GM10248 (cell line): ENCODE data around the gene KIF3A.

ENCODE experiments used
- CTCF ChIA-PET: fragments of 300-600 bp; sonication (Branson Sonifier 250); formaldehyde crosslinking; extraction: SDS; loops from one replicate; lab custom pipeline; 2021; ENCODE audit warnings: antibody characterized with exemption; lab: Yijun Ruan, JAX
- POLR2A ChIA-PET: fragments of 350-650 bp; sonication (Branson Sonifier 250); formaldehyde crosslinking; extraction: SDS; loops from one replicate; lab custom pipeline; 2020; ENCODE audit warnings: antibody characterized with exemption; lab: Yijun Ruan, JAX
- DNase-seq: peaks from one replicate; pipeline ENCODE4 v3.0.0; 2012; ENCODE audit errors: extremely low spot score
- CTCF ChIP-seq: IDR thresholded peaks from 2 replicates; pipeline ENCODE4 v1.5.1; 2012; ENCODE audit warnings: mild to moderate bottlenecking, low read depth; ENCODE audit errors: extremely low read depth, missing control alignments, control extremely low read depth

Gene KIF3A

GRCh38 chr5:132758451-132758850 is 21.1 kb upstream of the KIF3A start:
- no peak for DNase-seq
- CTCF ChIA-PET: interaction anchor here (0.8 to 9.2 kb wide), 2 partner anchors 30 to 64 kb away, joined by 3 to 82 read pairs; no protein-coding TSS in a partner anchor
- TF ChIP-seq CTCF: no peak
- POLR2A ChIA-PET: no interaction called here

- no peak for DNase-seq
- ChIA-PET POLR2A (no interaction called here), CTCF (interaction anchor here (1.2 to 9.2 kb wide), 6 partner anchors 9 to 95 kb away, joined by 3 to 82 read pairs (median 5); partner anchors contain the start of genes CCNI2 and KIF3A)
- no peak for TF ChIP-seq CTCF
These were observed 19.2 kb upstream of the KIF3A start for GRCh38 chr5:132756542-132756941.

- CTCF ChIA-PET: interaction anchor here (0.6 to 9.2 kb wide), 14 partner anchors 8 to 113 kb away, joined by 3 to 82 read pairs (median 5); no protein-coding TSS in a partner anchor
- POLR2A ChIA-PET: interaction anchor here (0.6 kb wide), 2 partner anchors 44 to 47 kb away, joined by 3 to 4 read pairs; no protein-coding TSS in a partner anchor
- TF ChIP-seq CTCF: peak; percentile 2
- DNase-seq: no peak
These were observed 17.6 kb upstream of the KIF3A start for GRCh38 chr5:132754947-132755346.

GRCh38 chr5:132754111-132754510 is 16.8 kb upstream of the KIF3A start:
- ChIA-PET POLR2A (interaction anchor here (0.6 kb wide), 1 partner anchor 43 kb away, joined by 3 read pairs; no protein-coding TSS in a partner anchor), CTCF (interaction anchor here (0.6 to 9.2 kb wide), 14 partner anchors 9 to 113 kb away, joined by 3 to 82 read pairs (median 5); no protein-coding TSS in a partner anchor)
- TF ChIP-seq CTCF: no peak
- DNase-seq: no peak

- CTCF ChIA-PET: interaction anchor here (0.8 to 9.2 kb wide), 11 partner anchors 10 to 112 kb away, joined by 3 to 82 read pairs (median 5); partner anchors contain the start of gene KIF3A
- TF ChIP-seq CTCF: peak; percentile 35
- DNase-seq: no peak
- POLR2A ChIA-PET: no interaction called here
These were observed 16.0 kb upstream of the KIF3A start for GRCh38 chr5:132753135-132753987.

GRCh38 chr5:132752581-132753125 is 15.3 kb upstream of the KIF3A start:
- POLR2A ChIA-PET: no interaction called here
- CTCF ChIA-PET: interaction anchor here (0.8 to 9.2 kb wide), 8 partner anchors 9 to 73 kb away, joined by 3 to 82 read pairs (median 4); partner anchors contain the start of genes KIF3A and SEPTIN8

More at GRCh38 chr5:132752581-132753125, 15.3 kb upstream of the KIF3A start:
- TF ChIP-seq CTCF: no peak
- no peak for DNase-seq
